H4 (cell line): Measurements from ENCODE around the gene PADI4. TPM values are rescaled to one million over a fixed set of nuclear protein-coding genes. Genes with fewer than 3 reads are reported as not detected.

ENCODE experiments used
- DNase-seq: peaks from one replicate; pipeline ENCODE4 v3.0.0-alpha.2; 2015; ENCODE audit warnings: low spot score
- total RNA-seq: library from RNA; depleted of rRNA; stranded (reverse); fragments of >200 nt; shearing (Covaris generic); gene quantifications from 2 replicates; pipeline ENCODE4 v1.2.3, GENCODE V29; 2014

PADI4 gene
- total RNA-seq, 1 experiment from 2014 or later = 0.27 TPM

DNA sequence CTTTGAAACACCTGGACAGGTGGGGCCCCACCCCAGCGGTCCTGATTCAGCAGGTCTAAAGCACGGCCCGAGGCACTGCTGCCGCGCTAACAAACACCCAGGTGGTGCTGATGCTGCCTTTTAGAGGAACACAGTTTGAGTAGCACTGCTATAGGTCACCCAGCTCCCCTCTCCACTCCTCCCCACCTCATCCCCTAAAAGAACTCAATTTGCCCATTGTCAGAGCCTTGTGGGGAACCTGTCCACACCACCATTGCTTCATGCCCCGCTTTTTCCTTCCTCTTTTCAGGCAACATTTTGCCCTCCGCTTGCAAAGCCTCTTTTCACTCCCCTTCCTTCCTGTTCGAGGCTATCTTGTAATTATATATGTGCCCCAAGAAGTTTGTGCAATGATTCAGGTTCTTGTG is 26.2 kb upstream of the PADI4 start:
- DNase-seq = no peak

DNA sequence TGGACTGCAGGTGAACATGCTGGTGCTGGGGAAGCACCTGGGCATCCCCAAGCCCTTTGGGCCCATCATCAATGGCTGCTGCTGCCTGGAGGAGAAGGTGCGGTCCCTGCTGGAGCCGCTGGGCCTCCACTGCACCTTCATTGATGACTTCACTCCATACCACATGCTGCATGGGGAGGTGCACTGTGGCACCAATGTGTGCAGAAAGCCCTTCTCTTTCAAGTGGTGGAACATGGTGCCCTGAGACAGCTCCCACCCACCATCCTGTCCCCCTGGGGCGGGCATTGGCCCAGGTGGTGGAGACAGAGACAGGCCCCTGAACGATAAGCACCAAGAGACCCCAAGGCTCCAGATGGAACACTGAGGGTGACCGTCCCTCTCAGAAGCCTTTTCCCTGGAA is 25.2 kb upstream of the PADI4 start:
- no peak for DNase-seq

DNA sequence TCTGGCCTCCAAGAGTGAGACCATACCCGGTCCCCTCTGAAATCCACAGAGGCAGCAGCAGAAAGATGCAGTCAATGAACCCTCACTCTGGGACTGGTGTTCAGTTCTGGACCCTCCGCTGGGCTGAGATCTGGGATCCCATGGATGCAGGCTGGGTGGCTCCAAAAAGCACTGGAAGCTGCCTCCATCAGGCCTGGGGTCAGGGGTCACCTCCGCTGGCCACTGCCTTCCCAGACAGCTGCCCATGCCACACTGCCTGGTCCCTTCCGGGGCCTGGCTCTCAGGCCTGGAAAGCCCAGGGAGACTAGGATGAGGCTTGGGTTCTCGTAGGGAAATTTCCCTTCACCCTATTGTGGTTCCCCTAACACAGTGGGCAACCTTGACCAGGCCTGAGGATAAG is 21.4 kb upstream of the PADI4 start:
- DNase-seq = no peak

DNA sequence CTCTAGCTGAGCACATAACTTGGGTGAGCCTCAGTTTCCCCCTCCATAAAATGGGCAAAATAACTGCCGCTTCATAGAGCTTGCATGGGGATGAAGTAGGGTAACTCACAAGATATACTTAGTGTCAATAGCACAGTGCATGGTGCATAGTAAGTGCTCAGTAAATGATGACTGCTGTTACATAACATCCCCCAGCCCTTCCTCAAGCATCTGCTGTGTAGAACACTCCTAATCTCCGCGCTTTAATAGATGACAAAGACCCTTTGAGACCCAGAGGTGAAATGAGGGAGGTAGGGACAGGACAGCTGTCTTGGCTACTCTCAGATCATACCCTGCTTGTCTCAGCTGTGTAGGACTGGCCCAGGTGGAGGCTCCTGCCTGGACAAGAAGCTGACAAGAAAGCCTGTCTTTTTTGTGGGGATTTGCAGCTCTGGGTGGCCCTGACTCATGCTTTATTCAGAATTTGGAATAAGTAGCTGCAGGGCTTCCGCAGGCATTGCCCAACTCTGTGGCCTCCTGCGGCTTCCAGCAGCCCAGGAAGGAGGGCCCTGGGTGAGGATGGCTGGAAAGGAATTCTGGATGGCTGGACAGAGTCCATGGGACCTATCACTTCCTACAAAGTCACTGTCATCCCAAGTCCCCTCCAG is 20.7 kb upstream of the PADI4 start:
- peak; percentile 82 for DNase-seq

DNA sequence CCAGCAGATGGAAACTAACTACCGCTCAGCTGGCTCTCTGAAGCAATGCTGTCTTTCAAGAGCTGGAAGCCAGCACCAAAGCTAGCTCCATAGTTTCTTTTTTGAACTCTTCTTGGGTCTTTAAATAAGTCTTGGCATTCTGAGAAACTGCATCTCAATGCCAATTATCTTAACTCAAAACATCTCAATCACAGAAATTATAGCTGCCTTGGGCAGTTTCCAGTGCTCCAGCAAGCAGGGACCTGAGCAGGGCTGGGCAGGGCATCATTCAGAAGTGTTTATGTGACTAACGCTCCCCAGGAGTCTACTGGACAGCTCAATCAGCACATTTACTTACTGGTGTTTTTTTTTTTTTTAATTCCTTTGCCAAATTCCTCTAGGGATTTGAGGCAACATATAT is 18.3 kb upstream of the PADI4 start:
- DNase-seq = peak; percentile 76

DNA sequence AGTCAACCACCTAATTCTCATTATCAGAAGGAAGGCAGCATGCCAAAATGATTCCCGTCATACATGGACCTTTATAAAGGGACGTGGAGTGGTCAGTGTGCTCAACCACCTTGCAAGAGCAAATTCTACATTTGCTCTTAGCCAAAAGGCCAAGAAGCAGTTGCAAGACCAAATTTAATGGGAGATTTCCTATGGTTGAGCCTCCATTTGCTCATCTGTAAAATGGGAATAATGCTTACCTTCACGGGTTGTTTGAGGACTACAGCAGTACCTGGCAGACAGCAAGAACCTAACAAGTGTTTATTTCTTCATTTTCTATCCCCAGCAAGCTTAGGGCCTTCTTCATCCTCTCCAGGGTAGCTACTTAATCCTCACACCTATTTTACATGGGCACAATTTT is 17.4 kb upstream of the PADI4 start:
- no peak for DNase-seq

DNA sequence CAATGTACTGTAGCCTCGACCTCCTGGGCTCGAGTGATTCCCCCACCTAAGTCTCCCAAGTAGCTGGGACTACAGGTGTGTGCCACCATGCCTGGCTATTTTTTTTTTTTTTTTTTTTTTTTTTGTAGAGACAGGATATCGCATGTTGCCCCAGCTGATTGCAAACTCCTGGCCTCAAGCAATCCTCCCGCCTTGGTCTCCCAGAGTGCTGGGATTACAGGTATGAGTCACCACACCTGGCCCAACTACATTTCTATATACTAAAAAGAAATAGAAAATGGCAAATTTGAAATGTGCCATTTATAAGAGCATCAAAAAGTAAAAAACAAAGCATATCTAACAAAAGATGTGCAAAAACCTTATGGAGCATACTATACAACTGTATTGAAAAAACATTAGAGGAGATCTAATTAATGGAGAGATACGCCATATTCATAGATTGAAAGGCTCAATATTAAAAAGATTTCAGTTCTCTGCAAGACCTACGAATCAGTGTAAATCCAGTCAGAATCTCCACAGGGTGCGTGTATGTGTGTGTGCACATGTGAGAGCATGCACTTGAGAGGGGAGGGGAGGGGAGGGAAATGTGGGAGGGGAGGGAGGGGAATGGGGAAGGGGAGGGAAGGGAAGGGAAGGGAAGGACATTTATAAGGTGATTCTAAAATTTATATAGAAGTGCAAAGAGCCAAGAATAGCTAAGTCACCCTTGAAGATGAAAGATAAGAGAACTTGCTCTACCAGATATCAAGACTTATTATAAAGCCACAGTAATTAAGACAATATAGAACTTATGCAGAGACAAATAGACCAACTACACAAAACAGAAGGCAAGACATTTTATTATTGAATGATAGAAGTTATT is 15.5 kb upstream of the PADI4 start:
- DNase-seq = no peak

DNA sequence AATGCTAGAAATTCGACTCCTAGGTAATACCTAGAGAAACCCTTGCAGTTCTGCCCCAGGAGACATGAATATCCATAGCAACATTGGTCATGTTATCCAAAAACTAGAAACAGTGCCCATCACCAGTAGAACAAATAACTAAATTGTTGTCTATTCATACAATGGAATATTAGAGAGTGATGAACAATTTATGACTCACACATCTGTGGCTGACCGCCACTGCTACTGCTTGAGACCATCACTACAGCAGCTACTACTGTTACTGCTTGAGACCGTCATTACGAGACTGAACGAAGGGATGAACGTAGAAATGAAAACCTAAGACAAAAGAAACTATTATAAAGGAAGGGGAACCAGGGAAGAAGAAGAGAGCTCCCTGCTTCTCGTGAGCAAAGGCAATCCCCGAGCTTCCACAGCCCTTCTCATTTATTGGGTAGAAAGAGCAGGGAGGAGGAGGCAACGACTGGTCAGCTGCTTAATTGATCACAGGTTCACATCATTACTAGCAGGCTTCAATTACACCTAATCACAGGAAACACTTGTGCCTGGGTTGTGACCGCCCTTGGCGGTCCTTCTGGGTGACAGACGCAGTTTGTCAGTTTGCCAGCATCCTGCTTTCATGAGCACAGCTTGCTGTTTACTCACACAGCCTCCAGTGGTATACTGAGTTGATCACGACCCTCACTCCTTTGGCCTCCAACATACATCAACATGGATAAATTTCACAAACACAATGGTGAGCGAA is 14.1 kb upstream of the PADI4 start:
- no peak for DNase-seq

DNA sequence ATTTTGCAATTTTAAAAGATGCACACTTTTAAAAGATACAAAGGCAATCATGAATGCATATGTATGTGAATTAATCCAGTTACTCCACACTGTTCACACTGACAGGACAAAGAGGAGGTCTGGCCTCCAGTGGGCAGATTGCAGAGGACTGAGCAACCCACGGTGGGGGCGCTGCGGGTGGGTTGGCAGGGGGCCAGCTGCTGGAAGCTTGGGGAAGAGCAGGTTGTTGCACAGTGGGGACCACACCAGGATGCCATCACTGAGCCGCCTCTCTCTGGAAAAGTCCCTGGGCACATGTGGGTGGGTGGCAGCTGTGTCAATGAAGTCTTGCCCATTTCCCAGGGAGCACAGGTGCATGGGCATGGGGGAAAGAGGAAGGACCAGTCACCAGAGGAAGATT is 12.7 kb upstream of the PADI4 start:
- no peak for DNase-seq

DNA sequence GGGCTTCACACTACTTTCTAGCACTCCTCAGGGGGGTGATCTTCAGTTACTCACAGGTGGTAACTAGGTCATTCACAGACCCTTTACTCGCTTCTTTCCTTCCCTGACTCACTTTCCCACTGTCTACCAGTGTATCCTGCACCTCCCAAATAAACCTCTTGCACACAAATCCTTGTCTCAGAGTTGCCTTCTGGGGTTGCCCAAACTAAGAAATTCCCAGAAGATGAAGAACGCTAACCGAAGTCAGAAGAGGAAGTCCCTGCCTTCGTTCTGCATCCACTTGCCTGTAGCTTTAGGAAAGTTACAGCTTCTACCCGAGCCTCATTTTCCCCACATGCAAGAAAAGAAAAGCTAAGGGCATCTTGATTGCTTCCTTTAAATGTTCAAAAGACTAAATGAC is 11.9 kb upstream of the PADI4 start:
- no peak for DNase-seq

DNA sequence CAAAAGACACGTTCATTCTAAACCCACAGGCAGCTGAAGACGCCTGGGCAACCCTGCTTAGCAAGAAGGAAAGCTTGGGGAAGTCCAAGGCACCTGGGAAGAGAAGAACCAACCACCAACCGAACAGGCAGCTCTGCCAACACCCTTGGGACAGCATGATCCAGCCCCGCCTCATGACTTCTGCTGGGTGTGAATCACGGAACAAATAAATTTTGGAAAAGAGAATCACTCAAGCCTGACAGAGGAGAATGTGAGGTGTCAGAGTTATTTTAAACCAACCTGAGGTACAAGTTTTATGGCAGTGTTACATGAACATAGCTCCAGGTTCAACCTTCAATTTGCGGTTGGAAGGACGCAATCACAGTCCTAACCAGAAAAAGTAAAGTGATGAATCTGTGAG is 10.0 kb upstream of the PADI4 start:
- no peak for DNase-seq

DNA sequence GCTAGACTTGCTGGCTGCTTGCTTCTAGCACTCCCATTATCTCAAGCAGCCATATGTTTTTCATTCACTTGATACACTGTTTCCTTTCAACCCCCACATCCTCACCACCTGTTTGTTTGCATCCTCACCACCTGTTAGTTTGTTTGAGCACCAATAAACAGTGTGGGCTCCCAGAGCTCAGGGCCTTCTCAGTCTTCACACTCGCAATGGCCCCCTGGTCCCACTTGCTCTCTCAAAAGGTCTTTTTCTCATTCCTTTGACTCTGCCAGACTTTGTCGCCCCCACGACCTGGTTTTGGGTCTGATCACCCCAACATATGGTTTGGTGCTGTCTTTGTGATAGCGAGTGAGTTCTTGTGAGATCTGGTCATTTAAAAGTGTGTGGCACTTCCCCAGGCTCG is 6.2 kb upstream of the PADI4 start:
- no peak for DNase-seq

DNA sequence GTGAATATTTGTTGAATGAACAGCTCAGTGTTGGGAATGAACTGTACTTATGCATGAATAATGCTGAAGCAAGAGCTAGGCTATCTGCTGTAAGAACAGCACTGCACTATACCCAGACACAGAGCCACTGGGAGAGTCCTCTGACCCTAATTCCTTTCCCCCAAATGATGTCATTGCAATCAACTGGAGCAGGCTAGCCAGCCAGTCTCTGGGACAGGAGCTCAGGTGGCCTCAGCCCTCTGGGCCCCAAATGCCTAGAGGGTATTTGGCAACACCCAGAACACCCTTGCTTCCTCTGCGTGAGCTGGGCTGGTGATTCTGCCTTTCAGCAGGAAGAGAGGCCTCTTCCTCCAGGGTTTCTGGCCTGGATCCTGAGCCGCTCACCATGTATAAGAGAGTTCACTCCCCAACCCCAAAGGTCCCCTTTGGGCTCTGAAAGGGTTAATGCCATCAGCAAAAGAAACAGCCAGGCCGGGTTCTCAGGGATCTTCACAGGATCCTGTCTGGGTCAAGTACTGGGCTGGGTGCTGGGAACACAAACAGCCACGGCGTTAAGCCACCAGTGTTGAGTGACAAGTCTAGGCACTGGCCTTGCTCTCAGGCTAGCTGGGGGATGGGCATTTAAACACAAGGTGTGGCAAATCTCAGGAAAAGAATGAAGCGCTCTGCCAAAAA is 3.7 kb upstream of the PADI4 start:
- DNase-seq = peak; percentile 36

DNA sequence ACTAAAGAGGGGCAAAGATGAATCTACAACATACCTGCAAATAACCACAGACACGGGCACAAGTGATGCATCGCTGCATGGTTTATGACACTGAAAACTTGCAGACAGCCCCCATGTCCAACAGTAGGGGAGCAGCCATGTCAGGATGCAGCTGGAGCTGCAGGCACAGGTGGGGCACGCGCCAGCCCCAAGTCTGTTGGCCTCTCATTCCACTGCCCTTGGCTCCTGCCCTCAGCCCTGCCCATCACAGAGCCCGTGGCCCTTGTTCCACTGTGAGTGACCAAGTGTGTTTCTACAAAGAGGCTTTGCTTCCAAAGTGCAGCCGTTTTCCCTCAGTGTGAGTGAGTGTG is 3.2 kb upstream of the PADI4 start:
- no peak for DNase-seq

DNA sequence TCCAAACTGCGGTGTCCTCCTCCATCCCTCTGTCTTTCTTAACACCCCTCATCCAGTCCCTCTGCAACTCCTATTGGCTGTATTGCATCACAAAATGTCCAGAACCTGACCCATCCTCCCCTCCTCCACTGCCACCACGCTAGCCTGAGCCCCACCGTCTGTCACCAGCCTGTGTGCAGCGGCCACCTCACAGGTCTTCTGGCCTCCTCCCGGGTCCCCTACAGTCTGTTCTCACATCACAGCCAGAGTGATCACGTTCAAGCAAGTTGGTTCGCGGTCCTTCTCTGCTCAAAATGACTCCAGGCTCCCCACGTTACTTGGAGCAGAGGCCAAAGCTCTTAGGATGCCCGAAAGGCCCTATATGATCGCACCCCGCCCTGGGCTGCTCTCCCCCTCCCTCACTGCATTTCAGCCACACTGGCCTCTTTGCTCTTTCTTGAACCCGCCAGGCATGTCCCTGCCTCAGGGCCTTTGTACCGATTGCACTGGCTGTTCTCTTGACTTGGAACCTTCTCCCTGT is 2.4 kb upstream of the PADI4 start:
- no peak for DNase-seq

DNA sequence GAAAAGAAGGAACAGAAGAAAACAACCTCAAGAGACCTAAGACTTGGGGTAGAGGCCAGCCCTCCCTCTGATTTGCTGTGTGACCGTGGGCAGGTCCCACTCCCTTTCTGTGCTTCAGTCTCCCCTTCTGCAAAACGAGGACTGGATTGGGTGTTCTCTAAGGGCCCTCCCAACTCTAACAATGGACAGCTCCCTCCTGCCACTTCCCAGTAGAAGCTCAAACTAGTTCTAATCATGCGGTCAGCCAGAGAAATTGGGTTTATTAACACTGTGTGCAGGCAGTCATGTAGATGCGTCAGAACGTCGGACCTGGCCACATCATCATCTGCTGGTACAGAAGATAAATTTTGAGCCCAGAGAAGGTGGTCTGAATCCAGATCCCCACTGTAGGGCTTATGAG is 1.6 kb upstream of the PADI4 start:
- no peak for DNase-seq

DNA sequence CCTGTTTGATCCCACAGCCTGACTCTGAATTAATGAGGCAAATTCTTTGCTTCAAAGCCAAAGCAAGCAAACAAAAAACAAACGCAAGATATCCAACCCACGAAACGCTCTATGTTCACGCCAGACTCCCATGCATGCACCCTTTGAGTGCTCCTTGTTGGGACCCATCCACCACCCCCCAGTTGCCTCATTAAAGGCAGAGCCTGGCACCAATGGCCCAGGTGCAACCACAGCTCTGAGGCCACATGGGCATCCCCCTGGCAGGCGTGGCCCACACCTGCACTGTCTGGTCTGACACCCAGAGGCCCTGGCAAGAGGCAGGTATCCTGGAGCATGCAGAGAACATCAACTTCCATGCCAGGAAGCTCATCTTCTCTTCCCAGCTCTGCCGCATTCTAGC is 1.1 kb upstream of the PADI4 start:
- no peak for DNase-seq

DNA sequence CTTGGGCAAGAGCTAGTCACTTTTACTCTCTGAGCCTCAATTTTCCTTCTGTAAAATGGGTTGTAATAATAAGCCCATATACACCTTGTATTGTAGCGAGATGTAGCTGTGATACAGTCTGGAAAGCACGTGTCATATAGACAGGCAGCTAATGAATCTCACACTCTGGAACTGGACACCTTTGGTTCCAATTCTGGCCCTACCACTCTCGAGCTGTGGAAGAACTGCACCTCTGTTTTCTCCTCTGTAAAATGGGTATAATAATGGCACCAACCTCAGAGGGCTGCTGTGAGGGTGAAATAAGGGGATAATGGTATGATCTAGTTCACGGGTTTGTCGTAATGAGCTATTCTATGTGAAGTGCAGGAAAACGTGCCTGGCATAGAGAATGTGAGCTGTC is 668 bp upstream of the PADI4 start:
- no peak for DNase-seq

DNA sequence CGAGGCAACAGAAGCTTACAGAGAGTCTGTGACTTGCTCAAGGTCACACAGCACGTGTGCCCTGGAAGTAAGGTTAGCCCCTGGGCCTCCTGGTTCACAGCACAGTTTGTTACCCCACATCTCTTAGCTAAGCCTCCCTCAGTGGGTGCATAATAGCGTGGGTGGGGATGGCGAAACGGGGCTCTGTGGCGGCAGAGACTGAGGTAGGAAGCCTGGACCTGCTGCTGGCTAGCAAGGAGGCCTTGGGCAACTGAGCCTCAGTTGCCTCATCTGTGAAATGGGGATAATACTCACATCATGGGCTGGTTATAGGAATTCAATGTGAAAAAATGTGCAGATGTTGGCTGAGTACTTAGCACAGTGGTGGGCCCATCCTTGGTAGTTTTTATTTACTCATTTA is 596 bp downstream of the PADI4 start:
- no peak for DNase-seq

DNA sequence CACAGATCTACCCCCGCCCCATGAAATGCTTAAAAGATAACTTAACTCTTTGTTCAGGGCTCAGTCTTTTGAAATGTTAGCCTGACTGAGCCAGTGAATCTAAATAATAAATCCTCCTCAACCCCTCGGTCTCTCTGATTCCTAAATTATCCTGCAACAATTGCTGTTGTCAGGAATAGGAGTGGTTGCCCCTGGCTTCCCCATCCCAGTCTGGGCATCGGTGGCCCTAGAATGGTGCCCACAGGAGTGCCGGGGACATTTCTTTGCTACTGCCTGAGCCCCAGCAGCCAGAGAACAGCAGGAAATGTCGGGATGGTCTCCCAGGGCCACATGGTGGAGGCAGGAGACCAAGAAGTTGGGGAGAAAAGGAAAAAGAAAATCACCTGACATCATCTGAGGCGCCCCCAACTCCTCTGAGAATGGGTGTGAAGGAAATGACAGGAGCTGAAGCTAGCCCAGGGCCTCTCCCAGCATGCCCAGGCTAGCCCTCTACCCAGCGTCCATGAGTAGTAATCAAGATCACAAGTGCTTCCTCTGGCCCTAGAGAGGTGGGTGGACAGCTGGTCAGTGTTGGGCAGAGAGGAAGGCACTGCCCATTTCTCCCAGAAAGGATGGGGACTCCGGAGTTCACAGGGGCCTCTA is 1.6 kb downstream of the PADI4 start:
- no peak for DNase-seq

DNA sequence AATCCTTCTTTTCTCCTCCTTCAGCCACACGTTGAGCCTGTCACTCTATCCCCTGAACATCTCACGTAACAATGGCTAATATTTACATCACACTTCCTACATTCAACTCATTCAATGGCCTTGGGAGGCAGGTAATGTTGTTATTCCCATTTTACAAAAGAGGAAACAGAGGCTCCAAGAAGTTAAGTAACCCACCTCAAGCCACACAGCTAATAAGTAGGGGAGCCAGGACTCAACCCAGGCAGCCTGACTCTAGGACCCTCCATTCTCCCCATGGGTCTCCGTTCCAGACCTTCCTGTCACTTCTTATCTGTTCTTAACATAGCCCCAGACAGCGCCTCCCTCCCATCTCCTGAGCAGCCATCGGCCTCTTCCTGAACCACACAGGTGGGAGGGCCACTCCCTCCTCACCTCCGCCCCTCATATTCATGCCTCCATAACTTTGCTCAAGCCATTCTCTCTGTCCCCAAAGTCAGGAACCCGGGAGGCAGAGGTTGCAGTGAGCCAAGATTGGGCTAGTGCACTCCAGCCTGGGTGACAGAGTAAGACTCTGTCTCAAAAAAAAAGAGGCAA is 2.2 kb downstream of the PADI4 start:
- DNase-seq = no peak
